HepG2 (cell line): ENCODE results near the gene HCFC1. TPM values are rescaled to one million over a fixed set of nuclear protein-coding genes. Genes with fewer than 3 reads are reported as not detected.

Experiments used
- ATAC-seq: fragments of 200-7000 bp; cut with Tn5 transposase; 3 replicates; pipeline ENCODE4 v1.9.1; 2020; ENCODE audit warnings: mild to moderate bottlenecking, moderate library complexity
- BruUV-seq: library from RNA; stranded (reverse); fragments of 400-500 nt; replicated peaks from 2 replicates; lab custom pipeline; 2021; lab: Mats Ljungman, UMichigan
- CTCF ChIA-PET: fragments of 300-600 bp; formaldehyde crosslinking; extraction: SDS; loops from one replicate; lab custom pipeline; 2021; ENCODE audit warnings: low total read pairs, inconsistent platforms, low intra/inter-chr PET ratio; lab: Yijun Ruan, JAX
- POLR2A ChIA-PET: fragments of 350-600 bp; sonication (Branson Sonifier 250); formaldehyde crosslinking; loops from one replicate; lab custom pipeline; 2020; ENCODE audit warnings: antibody characterized with exemption, inconsistent platforms; lab: Yijun Ruan, JAX
- DNase-seq: peaks from one replicate; pipeline ENCODE4 v3.0.0-alpha.2; 2015; ENCODE audit warnings: low spot score
- FAIRE-seq: peaks from 3 replicates; lab custom pipeline; 2011; peaks lifted over from hg19 to GRCh38; lab: Jason Lieb, UNC
- H2AFZ ChIP-seq: one replicate; pipeline ENCODE4 v1.6.1; 2011; ENCODE audit warnings: low read length, inconsistent platforms
- H3K27ac ChIP-seq: fragments of 300-600 bp; 3 replicates; pipeline ENCODE4 v1.8.0; 2011; ENCODE audit warnings: mixed run types, mild to moderate bottlenecking, mixed read lengths, low read length, inconsistent platforms; ENCODE audit not compliant: insufficient read depth; ENCODE audit errors: extremely low read length
- H3K27me3 ChIP-seq, 2 experiments: fragments of 200-600 bp in 1 of 2; 2 replicates in 1 of 2; 3 replicates in 1 of 2; pipeline versions ENCODE4 v1.6.0 to v1.8.0; 2011; ENCODE audit warnings: low read length in 2 of 2, mild to moderate bottlenecking in 2 of 2, moderate library complexity in 2 of 2, inconsistent platforms in 1 of 2; ENCODE audit not compliant: insufficient read depth in 2 of 2, control insufficient read depth in 1 of 2
- H3K36me3 ChIP-seq, 2 experiments: fragments of 200-600 bp in 1 of 2; replicated peaks in 1 of 2; 2 replicates in 1 of 2; 3 replicates in 1 of 2; pipeline versions ENCODE4 v1.5.1 to v1.8.0; 2011; ENCODE audit warnings: low read length in 2 of 2, inconsistent platforms in 1 of 2; ENCODE audit not compliant: insufficient read depth in 2 of 2, control insufficient read depth in 1 of 2
- H3K4me1 ChIP-seq: 2 replicates; pipeline ENCODE4 v1.5.1; 2012; ENCODE audit warnings: low read length, inconsistent platforms; ENCODE audit not compliant: insufficient read depth
- H3K4me2 ChIP-seq: 2 replicates; pipeline ENCODE4 v1.6.0; 2011; ENCODE audit warnings: low read depth, low read length, inconsistent platforms
- H3K4me3 ChIP-seq, 3 experiments: fragments of 200-600 bp in 1 of 3; sonication (generic), shearing (Covaris generic) in 1 of 3; replicated peaks in 1 of 3; 2 replicates each; pipeline ENCODE4 v1.5.1; 2011 to 2016; ENCODE audit warnings: low read length in 3 of 3, inconsistent platforms in 2 of 3, low read depth in 2 of 3, mild to moderate bottlenecking in 2 of 3, control low read depth in 1 of 3, mixed read lengths in 1 of 3; ENCODE audit not compliant: insufficient read depth in 1 of 3
- H3K79me2 ChIP-seq: one replicate; pipeline ENCODE4 v1.6.1; 2011; ENCODE audit warnings: low read length, inconsistent platforms; ENCODE audit not compliant: insufficient read depth
- H3K9ac ChIP-seq: 2 replicates; pipeline ENCODE4 v1.6.0; 2011; ENCODE audit warnings: mild to moderate bottlenecking, low read depth, low read length, inconsistent platforms; ENCODE audit not compliant: insufficient read depth
- H3K9me3 ChIP-seq: 2 replicates; pipeline ENCODE4 v1.5.1; 2012; ENCODE audit warnings: mild to moderate bottlenecking, low read length
- H4K20me1 ChIP-seq: 2 replicates; pipeline ENCODE4 v1.6.0; 2011; ENCODE audit warnings: inconsistent platforms, mild to moderate bottlenecking, low read length, moderate library complexity; ENCODE audit not compliant: insufficient read depth
- ATAD3A ChIP-seq: sonication (generic); formaldehyde crosslinking; IDR thresholded peaks from 2 replicates; pipeline ENCODE4 v1.4.0; 2020; ENCODE audit warnings: missing genetic modification reagents
- GTF2F1 ChIP-seq: fragments of 150-350 bp; IDR thresholded peaks from 2 replicates; pipeline ENCODE4 v1.6.1; 2014; ENCODE audit warnings: low read length
- PHF20 ChIP-seq: sonication (generic); formaldehyde crosslinking; IDR thresholded peaks from 2 replicates; pipeline ENCODE4 v1.5.0; 2020; ENCODE audit warnings: mild to moderate bottlenecking, missing genetic modification reagents
- RBFOX2 ChIP-seq: fragments of 200-400 bp; formaldehyde crosslinking; IDR thresholded peaks from 2 replicates; pipeline ENCODE4 v1.6.1; 2017; ENCODE audit warnings: low read depth, mild to moderate bottlenecking, low read length
- RELA ChIP-seq: sonication (generic); formaldehyde crosslinking; IDR thresholded peaks from 2 replicates; pipeline ENCODE4 v1.4.0; 2020; ENCODE audit warnings: missing genetic modification reagents
- TBP ChIP-seq: sonication (generic); formaldehyde crosslinking; IDR thresholded peaks from 2 replicates; pipeline ENCODE4 v1.5.0; 2020; ENCODE audit warnings: missing genetic modification reagents
- XRCC5 ChIP-seq: fragments of 200-400 bp; formaldehyde crosslinking; optimal IDR thresholded peaks from 2 replicates; pipeline ENCODE3; 2017; ENCODE audit warnings: mild to moderate bottlenecking, low read length
- ZBTB38 ChIP-seq: sonication (generic); formaldehyde crosslinking; IDR thresholded peaks from 2 replicates; pipeline ENCODE4 v1.5.1; 2020; ENCODE audit warnings: mild to moderate bottlenecking, missing genetic modification reagents
- ZNF263 ChIP-seq: sonication (generic); formaldehyde crosslinking; IDR thresholded peaks from 2 replicates; pipeline ENCODE4 v1.4.0; 2020; ENCODE audit warnings: missing genetic modification reagents
- ZNF513 ChIP-seq: sonication (generic); formaldehyde crosslinking; conservative IDR thresholded peaks from 2 replicates; pipeline ENCODE4 v1.5.0; 2020; ENCODE audit warnings: missing genetic modification reagents
- WGBS: methylation state at CpG from one replicate; pipeline ENCODE4 v1.1.6; 2017; ENCODE audit warnings: low lambda C conversion rate; 5-methylcytosine and 5-hydroxymethylcytosine counted together
- in situ Hi-C: cut with HindIII; loops from 2 replicates; pipeline ENCODE4 v1.10.0; 2017; ENCODE audit warnings: low pct_unique_long_range_greater_than_20kb; ENCODE audit not compliant: extremely low pct_ligation_motif_present
- intact Hi-C: fragments of 100-400 bp; cut with micrococcal nuclease; formaldehyde crosslinking; loops from one replicate; pipeline ENCODE4 v1.10.0; 2022; ENCODE audit not compliant: unreplicated experiment
- polyA plus RNA-seq, 8 experiments: library from polyadenylated mRNA; depleted of rRNA in 3 of 8; stranded (reverse) in 7 of 8; unstranded in 1 of 8; fragments of >200 nt; fragmentation: Illumina TruSeq in 4 of 8; extraction: Trizol in 4 of 8; gene quantifications; 2 replicates each; pipeline versions ENCODE4 v1.2.1 to v1.2.3, GENCODE V29; 2011 to 2016; ENCODE audit warnings: low read depth in 4 of 8, missing spikeins in 1 of 8, mixed read lengths in 1 of 8; ENCODE audit not compliant: insufficient read depth in 1 of 8
- total RNA-seq, 5 experiments: library from RNA; depleted of rRNA; stranded (reverse); fragments of >200 nt; fragmentation: Illumina TruSeq; extraction: Trizol; gene quantifications; 2 replicates each; pipeline ENCODE4 v1.2.3, GENCODE V29; 2016; ENCODE audit warnings: low read depth in 1 of 5
- TF ChIP-seq, protein P1 (sequence below): sonication (generic); formaldehyde crosslinking; IDR thresholded peaks from 2 replicates; pipeline ENCODE4 v1.9.0; 2022; ENCODE audit warnings: missing genetic modification reagents, mild to moderate bottlenecking, borderline replicate concordance
- TF ChIP-seq, protein P2 (sequence below): sonication (generic); formaldehyde crosslinking; conservative IDR thresholded peaks from 2 replicates; pipeline ENCODE4 v1.8.0; 2022; ENCODE audit warnings: mild to moderate bottlenecking, moderate library complexity, missing genetic modification reagents

The HCFC1 gene
- total and polyA plus RNA-seq, 2 of the 13 experiments (the other 11 are each of a cell fraction or from before 2014, with no cell fraction given) = 5.8 to 17.8 TPM

DNA sequence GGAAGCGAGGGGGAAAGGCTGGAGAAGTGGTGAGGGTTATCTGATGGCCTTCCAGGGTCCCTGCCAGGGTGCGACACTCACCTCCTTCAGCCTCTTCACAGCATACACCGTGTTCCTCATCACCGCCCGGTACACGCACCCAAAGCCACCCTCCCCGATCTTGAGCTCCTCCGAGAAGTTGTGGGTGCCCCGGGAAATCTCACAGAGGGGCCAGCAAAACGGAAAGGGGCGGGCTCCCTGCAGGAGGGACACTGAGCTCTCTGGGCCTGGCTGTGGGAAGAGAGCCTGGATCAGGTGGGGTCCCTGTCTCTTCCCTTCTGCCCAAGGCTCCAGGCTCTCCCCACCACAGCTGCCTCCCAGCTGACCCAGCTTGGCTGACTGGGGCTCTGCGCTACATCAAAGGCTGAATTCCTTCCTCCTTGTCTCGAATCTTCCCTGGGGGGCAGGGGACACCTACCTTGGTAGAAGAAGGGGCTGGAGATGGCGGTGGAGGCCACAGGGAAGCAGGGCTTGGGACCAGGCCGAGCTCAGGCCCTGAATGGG, 47.0 kb upstream of the HCFC1 start:
- POLR2A ChIA-PET = interaction anchor here (1.4 to 1.8 kb wide), 3 partner anchors 8 to 47 kb away, joined by 3 to 6 read pairs (median 4); partner anchors contain the start of gene HCFC1
- TSS peak; percentile 44 for BruUV-seq

GRCh38 chrX:154017766-154018517, 46.3 kb upstream of the HCFC1 start:
- Histone ChIP-seq H3K4me2 (peak overlapping the region; percentile 78), H3K9ac (peak overlapping the region; percentile 78), H3K4me3 (peak overlapping the region in 2 of 3 experiments; percentile 71 to 78; a peak in 4 of 6 replicates), H3K36me3 (peaks cover 0 to 7% of the 10 kb centered on the region in 2 experiments; a peak in 1 of 5 replicates), H4K20me1 (no peaks in the 10 kb centered on the region), H3K79me2 (peaks cover 15% of the 10 kb centered on the region), H3K4me1 (peaks cover 41% of the 10 kb centered on the region), H2AFZ (no peak overlapping the region), H3K27me3 (no peaks in the 10 kb centered on the region), H3K9me3 (no peaks in the 10 kb centered on the region), H3K27ac (peak overlapping the region; percentile 63)
- intact Hi-C loops = no loop called here
- FAIRE-seq (no peak), DNase-seq (no peak), ATAC-seq (peak; percentile 18)
- in situ Hi-C loops = no loop called here
- POLR2A ChIA-PET = interaction anchor here (1.4 to 1.8 kb wide), 3 partner anchors 8 to 47 kb away, joined by 3 to 6 read pairs (median 4); partner anchors contain the start of gene HCFC1
- WGBS = 70% methylated on average over 11 of the region's 26 CpGs
- no TSS peak for BruUV-seq
- CTCF ChIA-PET = no interaction called here
- peak; percentile 45 for TF ChIP-seq RBFOX2
- TF ChIP-seq, protein P1, sequence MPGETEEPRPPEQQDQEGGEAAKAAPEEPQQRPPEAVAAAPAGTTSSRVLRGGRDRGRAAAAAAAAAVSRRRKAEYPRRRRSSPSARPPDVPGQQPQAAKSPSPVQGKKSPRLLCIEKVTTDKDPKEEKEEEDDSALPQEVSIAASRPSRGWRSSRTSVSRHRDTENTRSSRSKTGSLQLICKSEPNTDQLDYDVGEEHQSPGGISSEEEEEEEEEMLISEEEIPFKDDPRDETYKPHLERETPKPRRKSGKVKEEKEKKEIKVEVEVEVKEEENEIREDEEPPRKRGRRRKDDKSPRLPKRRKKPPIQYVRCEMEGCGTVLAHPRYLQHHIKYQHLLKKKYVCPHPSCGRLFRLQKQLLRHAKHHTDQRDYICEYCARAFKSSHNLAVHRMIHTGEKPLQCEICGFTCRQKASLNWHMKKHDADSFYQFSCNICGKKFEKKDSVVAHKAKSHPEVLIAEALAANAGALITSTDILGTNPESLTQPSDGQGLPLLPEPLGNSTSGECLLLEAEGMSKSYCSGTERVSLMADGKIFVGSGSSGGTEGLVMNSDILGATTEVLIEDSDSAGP (CRISPR knock-in tag) = 0 out of 2 replicates have a peak, but pooled peaks have one; percentile 15
- no peak for TF ChIP-seq ATAD3A
- TF ChIP-seq RELA (CRISPR knock-in tag) = no peak
- TF ChIP-seq ZNF263 (CRISPR knock-in tag) = peak; percentile 77
- TF ChIP-seq ZNF513 (CRISPR knock-in tag) = no peak
- no peak for TF ChIP-seq TBP
- TF ChIP-seq, protein P2, sequence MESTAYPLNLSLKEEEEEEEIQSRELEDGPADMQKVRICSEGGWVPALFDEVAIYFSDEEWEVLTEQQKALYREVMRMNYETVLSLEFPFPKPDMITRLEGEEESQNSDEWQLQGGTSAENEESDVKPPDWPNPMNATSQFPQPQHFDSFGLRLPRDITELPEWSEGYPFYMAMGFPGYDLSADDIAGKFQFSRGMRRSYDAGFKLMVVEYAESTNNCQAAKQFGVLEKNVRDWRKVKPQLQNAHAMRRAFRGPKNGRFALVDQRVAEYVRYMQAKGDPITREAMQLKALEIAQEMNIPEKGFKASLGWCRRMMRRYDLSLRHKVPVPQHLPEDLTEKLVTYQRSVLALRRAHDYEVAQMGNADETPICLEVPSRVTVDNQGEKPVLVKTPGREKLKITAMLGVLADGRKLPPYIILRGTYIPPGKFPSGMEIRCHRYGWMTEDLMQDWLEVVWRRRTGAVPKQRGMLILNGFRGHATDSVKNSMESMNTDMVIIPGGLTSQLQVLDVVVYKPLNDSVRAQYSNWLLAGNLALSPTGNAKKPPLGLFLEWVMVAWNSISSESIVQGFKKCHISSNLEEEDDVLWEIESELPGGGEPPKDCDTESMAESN (CRISPR knock-in tag) = no peak
- TF ChIP-seq XRCC5 = no peak

More for the DNA sequence above, 47.0 kb upstream of the HCFC1 start:
- Histone ChIP-seq H3K4me2 (peak overlapping the region; percentile 78), H3K27ac (peak overlapping the region; percentile 63), H3K4me1 (peaks cover 41% of the 10 kb centered on the region), H3K4me3 (peak overlapping the region; percentile 54 to 78 (median 71)), H4K20me1 (no peaks in the 10 kb centered on the region), H2AFZ (no peak overlapping the region), H3K9me3 (no peaks in the 10 kb centered on the region), H3K9ac (peak overlapping the region; percentile 78), H3K36me3 (peaks cover 0 to 7% of the 10 kb centered on the region in 2 experiments; a peak in 1 of 5 replicates), H3K27me3 (no peaks in the 10 kb centered on the region), H3K79me2 (peaks cover 15% of the 10 kb centered on the region)
- intact Hi-C loops = no loop called here
- CTCF ChIA-PET = no interaction called here
- ATAC-seq = peak; percentile 11; the same call in 2 of the 3 replicates
- FAIRE-seq = no peak
- DNase-seq = no peak
- TF ChIP-seq ZBTB38 (CRISPR knock-in tag) (0 out of 2 replicates have a peak, but pooled peaks have one; percentile 5), PHF20 (CRISPR knock-in tag) (0 out of 2 replicates have a peak, but pooled peaks have one; percentile 13), GTF2F1 (no peak)
- in situ Hi-C loops = no loop called here
- 88% methylated on average over 1 of the region's 15 CpGs for WGBS
